ENCODE measurements around the gene NPRL2. TPM values are rescaled to one million over a fixed set of nuclear protein-coding genes. Genes with fewer than 3 reads are reported as not detected.

Gene NPRL2
- total and polyA plus RNA-seq, 2 of the 8 experiments (the other 6 are each of a cell fraction or from before 2014, with no cell fraction given) = 28.4 to 51.4 TPM

DNA sequence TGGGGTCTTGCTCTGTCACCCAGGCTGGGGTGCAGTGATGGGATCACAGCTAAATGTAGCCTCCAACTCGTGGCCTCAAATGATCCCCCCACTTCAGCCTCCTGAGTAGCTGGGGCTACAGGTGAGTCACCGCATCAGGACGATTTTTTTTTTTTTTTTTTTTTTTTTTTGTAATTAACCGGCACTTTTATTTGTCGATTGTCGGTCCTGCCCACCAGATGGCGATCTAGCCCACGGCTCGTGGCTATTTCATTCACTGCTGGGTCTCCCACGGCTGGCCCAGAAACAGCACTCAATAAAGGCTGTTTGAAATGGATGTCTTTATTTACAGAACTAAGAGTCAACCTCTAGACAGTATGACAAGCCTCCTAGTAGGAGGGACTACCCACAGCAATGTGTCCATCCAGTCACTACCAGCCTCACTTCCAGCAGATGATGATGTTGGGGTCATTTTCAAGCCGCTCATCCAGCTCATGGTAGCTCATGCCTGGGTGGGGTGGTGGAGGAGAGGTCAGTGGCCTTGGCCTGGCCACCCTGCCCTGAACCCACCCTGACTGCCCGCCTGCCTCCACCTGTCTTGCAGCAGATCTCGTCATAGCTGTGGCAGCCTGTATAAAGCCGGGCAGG is 3.3 kb downstream of the NPRL2 start (continued):
- TF ChIP-seq GTF2F1 (IDR thresholded peaks at IDR 0.05; ENCODE audit: borderline replicate concordance, low read depth, low read length) = no peak
- TF ChIP-seq HDAC2 (IDR thresholded peaks at IDR 0.05; ENCODE audit: borderline replicate concordance in 1 of 2, low read depth in 2 of 2, low read length in 2 of 2) = no peak
- TF ChIP-seq RAD21 (IDR thresholded peaks at IDR 0.05 in 1 of 2, conservative IDR thresholded peaks at IDR 0.05 in 1 of 2; ENCODE audit: low read depth in 2 of 2, low read length in 2 of 2) = peak; percentile 76 to 80
- TF ChIP-seq SAP30 (IDR thresholded peaks at IDR 0.05; ENCODE audit: insufficient read depth, insufficient replicate concordance, low read length) = no peak
- TF ChIP-seq YY1 (IDR thresholded peaks at IDR 0.05; ENCODE audit: low read depth, low read length) = no peak
- TF ChIP-seq POLR2AphosphoS5 (IDR thresholded peaks at IDR 0.05; ENCODE audit: low read depth, low read length) = no peak
- TF ChIP-seq EGR1 (IDR thresholded peaks at IDR 0.05; ENCODE audit: borderline replicate concordance, low read depth, low read length) = no peak
- TF ChIP-seq SP4 (IDR thresholded peaks at IDR 0.05; ENCODE audit: low read length) = no peak
- TF ChIP-seq NANOG (IDR thresholded peaks at IDR 0.05; ENCODE audit: insufficient read depth, low read depth, low read length, poor library complexity, severe bottlenecking) = no peak
- no peak for TF ChIP-seq GABPA (IDR thresholded peaks at IDR 0.05; ENCODE audit: borderline replicate concordance, insufficient read depth, low read length)
- no peak for TF ChIP-seq JUN (IDR thresholded peaks at IDR 0.05; ENCODE audit: low read depth, low read length)
- no peak for TF ChIP-seq BRCA1 (IDR thresholded peaks at IDR 0.05; ENCODE audit: low read depth, low read length)
- TF ChIP-seq CBX5 (IDR thresholded peaks at IDR 0.05; ENCODE audit: low read depth, low read length) = no peak
- TF ChIP-seq, protein P1, sequence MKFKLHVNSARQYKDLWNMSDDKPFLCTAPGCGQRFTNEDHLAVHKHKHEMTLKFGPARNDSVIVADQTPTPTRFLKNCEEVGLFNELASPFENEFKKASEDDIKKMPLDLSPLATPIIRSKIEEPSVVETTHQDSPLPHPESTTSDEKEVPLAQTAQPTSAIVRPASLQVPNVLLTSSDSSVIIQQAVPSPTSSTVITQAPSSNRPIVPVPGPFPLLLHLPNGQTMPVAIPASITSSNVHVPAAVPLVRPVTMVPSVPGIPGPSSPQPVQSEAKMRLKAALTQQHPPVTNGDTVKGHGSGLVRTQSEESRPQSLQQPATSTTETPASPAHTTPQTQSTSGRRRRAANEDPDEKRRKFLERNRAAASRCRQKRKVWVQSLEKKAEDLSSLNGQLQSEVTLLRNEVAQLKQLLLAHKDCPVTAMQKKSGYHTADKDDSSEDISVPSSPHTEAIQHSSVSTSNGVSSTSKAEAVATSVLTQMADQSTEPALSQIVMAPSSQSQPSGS (IDR thresholded peaks at IDR 0.05; ENCODE audit: low read length) = no peak
- 0 out of 2 replicates have a peak, but pooled peaks have one; percentile 5 for TF ChIP-seq ATF3 (IDR thresholded peaks at IDR 0.05; ENCODE audit: insufficient read depth, low read depth, low read length)
- no peak for TF ChIP-seq RNF2 (IDR thresholded peaks at IDR 0.05; ENCODE audit: borderline replicate concordance, low read depth, low read length, missing control alignments, poor library complexity, severe bottlenecking)
- TF ChIP-seq POU5F1 (IDR thresholded peaks at IDR 0.05; ENCODE audit: low read depth, low read length) = no peak
- TF ChIP-seq PHF8 (conservative IDR thresholded peaks at IDR 0.05; ENCODE audit: low read depth, low read length) = no peak
- no peak for TF ChIP-seq SUZ12 (IDR thresholded peaks at IDR 0.05; ENCODE audit: low read length)
- TF ChIP-seq MAX (IDR thresholded peaks at IDR 0.05) = 0 out of 2 replicates have a peak, but pooled peaks have one; percentile 15
- no peak for TF ChIP-seq BACH1 (IDR thresholded peaks at IDR 0.05; ENCODE audit: low read length)

Data from H1 (cell line).